Measurements from ENCODE around the gene FTO.

FTO gene

GRCh38 chr16:54061454-54061853 is 357.5 kb downstream of the FTO start:
- no peak for TF ChIP-seq CTCF (IDR thresholded peaks at IDR 0.05; ENCODE audit: low read depth, low read length, missing control alignments)
- no peak overlapping the region for H3K4me3 ChIP-seq (ENCODE audit: low read depth, low read length)
- no peak for DNase-seq (ENCODE audit: low read depth)

- H3K4me3 ChIP-seq (ENCODE audit: low read depth, low read length): no peak overlapping the region
- no peak for DNase-seq (ENCODE audit: low read depth)
- TF ChIP-seq CTCF (IDR thresholded peaks at IDR 0.05; ENCODE audit: low read depth, low read length, missing control alignments): no peak
These were observed 358.7 kb downstream of the FTO start for GRCh38 chr16:54062361-54063278.

GRCh38 chr16:54063279-54063773 is 359.4 kb downstream of the FTO start:
- H3K4me3 ChIP-seq (ENCODE audit: low read depth, low read length): no peak overlapping the region
- no peak for DNase-seq (ENCODE audit: low read depth)
- no peak for TF ChIP-seq CTCF (IDR thresholded peaks at IDR 0.05; ENCODE audit: low read depth, low read length, missing control alignments)

- no peak for DNase-seq (ENCODE audit: low read depth)
These were observed 362.6 kb downstream of the FTO start for GRCh38 chr16:54066451-54067105.

GRCh38 chr16:54067322-54068065 is 363.5 kb downstream of the FTO start:
- no peak for TF ChIP-seq CTCF (IDR thresholded peaks at IDR 0.05; ENCODE audit: low read depth, low read length, missing control alignments)
- no peak for DNase-seq (ENCODE audit: low read depth)
- no peak overlapping the region for H3K4me3 ChIP-seq (ENCODE audit: low read depth, low read length)

More at GRCh38 chr16:54066451-54067105, 362.6 kb downstream of the FTO start:
- TF ChIP-seq CTCF (IDR thresholded peaks at IDR 0.05; ENCODE audit: low read depth, low read length, missing control alignments): no peak
- no peak overlapping the region for H3K4me3 ChIP-seq (ENCODE audit: low read depth, low read length)

- no peak for TF ChIP-seq CTCF (IDR thresholded peaks at IDR 0.05; ENCODE audit: low read depth, low read length, missing control alignments)
These were observed 364.3 kb downstream of the FTO start for GRCh38 chr16:54068212-54068611.

More at GRCh38 chr16:54068212-54068611, 364.3 kb downstream of the FTO start:
- no peak for DNase-seq (ENCODE audit: low read depth)
- no peak overlapping the region for H3K4me3 ChIP-seq (ENCODE audit: low read depth, low read length)
